Ovary (tissue), 9 donors: ENCODE measurements around the gene CLIC1. TPM values are rescaled to one million over a fixed set of nuclear protein-coding genes. Genes with fewer than 3 reads are reported as not detected.

Experiments used
- DNase-seq, 5 donors: peaks; one replicate each; pipeline ENCODE4 v3.0.0-alpha.2; 2019 to 2020
- H3K27ac ChIP-seq, 2 donors: fragments of 200-600 bp; one replicate each; pipeline versions ENCODE4 v1.5.1 to v1.8.0; 2019 to 2022
- H3K27me3 ChIP-seq: fragments of 200-600 bp; one replicate; pipeline ENCODE4 v1.8.0; 2022
- H3K36me3 ChIP-seq: fragments of 200-600 bp; sonication (generic); one replicate; pipeline ENCODE4 v1.5.1; 2019
- H3K4me1 ChIP-seq: one replicate; pipeline ENCODE4 v1.8.1; 2013; ENCODE audit warnings: mild to moderate bottlenecking, moderate library complexity; ENCODE audit not compliant: insufficient read depth
- H3K4me3 ChIP-seq: fragments of 200-600 bp; sonication (generic); one replicate; pipeline ENCODE4 v1.5.1; 2017
- H3K9me3 ChIP-seq, 2 donors: fragments of 200-600 bp in 1 of 2; sonication (generic) in 1 of 2; one replicate each; pipeline versions ENCODE4 v1.5.1 to v1.8.1; 2013 to 2019; ENCODE audit warnings: mild to moderate bottlenecking in 1 of 2, moderate library complexity in 1 of 2
- CTCF ChIP-seq, 3 donors: fragments of 450-650 bp in 2 of 3; fragments of 200-600 bp in 1 of 3; IDR thresholded peaks; one replicate each; pipeline versions ENCODE4 v1.5.1 to v1.8.0; 2016 to 2022; ENCODE audit warnings: antibody characterized with exemption in 3 of 3, mild to moderate bottlenecking in 1 of 3
- EP300 ChIP-seq: sonication (generic); formaldehyde crosslinking; IDR thresholded peaks from one replicate; pipeline ENCODE4 v1.6.1; 2017; ENCODE audit warnings: antibody characterized with exemption
- POLR2A ChIP-seq: fragments of 450-650 bp; IDR thresholded peaks from one replicate; pipeline ENCODE4 v1.6.1; 2017; ENCODE audit warnings: antibody characterized with exemption, mild to moderate bottlenecking, moderate library complexity
- WGBS, 3 donors: extraction: QIAGEN DNeasy Blood & Tissue Kit in 1 of 3; methylation state at CpG; one replicate each; pipeline versions ENCODE4 v1.1.5 to v1.1.7; 2013 to 2017; 5-methylcytosine and 5-hydroxymethylcytosine counted together
- intact Hi-C, 4 donors: fragments of 100-400 bp; cut with DNase I; formaldehyde crosslinking; loops; one replicate each; pipeline versions ENCODE4 v1.11.0 to v1.15.1; 2022 to 2023
- polyA plus RNA-seq, 2 donors: library from polyadenylated mRNA; stranded (reverse); fragments of 200-250 nt in 1 of 2; fragments of 350-450 nt in 1 of 2; fragmentation: Illumina TruSeq in 1 of 2; extraction: RNeasy Lipid Tissue Mini Kit (QIAGEN cat#74804) in 1 of 2; gene quantifications; one replicate each; pipeline ENCODE4 v1.2.3, GENCODE V29; 2013 to 2014
- total RNA-seq, 7 donors: library from RNA; depleted of rRNA in 2 of 7; stranded (reverse); fragments of >200 nt in 2 of 7; fragmentation: NEBNext Ultra II Directional in 3 of 7; extraction: Animal tissue kit (Norgen Biotek cat#: 25700) in 3 of 7; gene quantifications; one replicate each; pipeline versions ENCODE4 v1.1.0 to v1.2.4, GENCODE V29; 2016 to 2023
- donor health status: DM: no; HTN: no; CAD: no; lungs with moderate emphysema.
- donor health status: DM: no; HTN: no; CAD: no.
- donor health status: Bipolar disorder and iron deficiency.
- donor health status: DM: yes; HTN: yes; CAD: no.
- donor health status: DM: no; HTN: no; CAD: no.
- donor health status: DM: yes; HTN: yes; CAD: no.

Gene CLIC1
- total and polyA plus RNA-seq, 9 donors: 128 to 473 (median 185) TPM

- DNase-seq: no peak
- Histone ChIP-seq H3K36me3 (no peaks in the 10 kb centered on the region), H3K4me1 (peaks cover 3% of the 10 kb centered on the region), H3K27me3 (no peaks in the 10 kb centered on the region), H3K27ac (no peak overlapping the region), H3K9me3 (no peaks in the 10 kb centered on the region), H3K4me3 (no peak overlapping the region)
- WGBS, 3 donors: 91 to 95% (median 92%) methylated on average over 31 to 32 of the region's 32 CpGs
- TF ChIP-seq CTCF (IDR thresholded peaks at IDR 0.05) (no peak), EP300 (no peak), POLR2A (no peak)
- intact Hi-C loops: loop anchor here in 1 of 4 donors (5.0 kb wide), 1 partner anchor 40 kb away; the partner anchor contains the start of gene MSH5
Observed at GRCh38 chr6:31782126-31782855, 46.0 kb upstream of the CLIC1 start.

GRCh38 chr6:31781244-31782125, 45.2 kb upstream of the CLIC1 start:
- no peaks in the 10 kb centered on the region for H3K36me3 ChIP-seq
- no peaks in the 10 kb centered on the region for H3K27me3 ChIP-seq
- H3K4me1 ChIP-seq: peaks cover 11% of the 10 kb centered on the region
- WGBS, 3 donors: 92 to 95% (median 93%) methylated on average over 23 of the region's 23 CpGs
- H3K4me3 ChIP-seq: no peak overlapping the region
- TF ChIP-seq EP300 (no peak), POLR2A (no peak), CTCF (IDR thresholded peaks at IDR 0.05) (no peak)
- no peak for DNase-seq
- no peaks in the 10 kb centered on the region for H3K9me3 ChIP-seq
- intact Hi-C loops: loop anchor here in 1 of 4 donors (5.0 kb wide), 1 partner anchor 39 kb away; the partner anchor contains the start of gene MSH5
- no peak overlapping the region for H3K27ac ChIP-seq

GRCh38 chr6:31780507-31781243, 44.3 kb upstream of the CLIC1 start:
- intact Hi-C loops: loop anchor here in 1 of 4 donors (5.0 kb wide), 1 partner anchor 38 kb away; the partner anchor contains the start of gene MSH5
- Histone ChIP-seq H3K4me3 (no peak overlapping the region), H3K9me3 (no peaks in the 10 kb centered on the region), H3K27me3 (no peaks in the 10 kb centered on the region), H3K4me1 (peaks cover 11% of the 10 kb centered on the region), H3K36me3 (no peaks in the 10 kb centered on the region), H3K27ac (no peak overlapping the region)
- no peak for DNase-seq
- TF ChIP-seq EP300 (no peak), POLR2A (no peak), CTCF (IDR thresholded peaks at IDR 0.05) (no peak)
- 84 to 89% (median 87%) methylated on average over 20 of the region's 20 CpGs for WGBS, 3 donors

- 89 to 97% (median 92%) methylated on average over 10 of the region's 10 CpGs for WGBS, 3 donors
- Histone ChIP-seq H3K27me3 (no peaks in the 10 kb centered on the region), H3K27ac (no peak overlapping the region), H3K36me3 (no peaks in the 10 kb centered on the region), H3K4me3 (no peak overlapping the region), H3K9me3 (no peaks in the 10 kb centered on the region), H3K4me1 (peaks cover 11% of the 10 kb centered on the region)
- no peak for DNase-seq
- TF ChIP-seq EP300: no peak
- no peak for TF ChIP-seq CTCF (IDR thresholded peaks at IDR 0.05)
- TF ChIP-seq POLR2A: no peak
- intact Hi-C loops: loop anchor here in 1 of 4 donors (5.0 kb wide), 1 partner anchor 38 kb away; the partner anchor contains the start of gene MSH5
Observed at GRCh38 chr6:31779908-31780307, 43.6 kb upstream of the CLIC1 start.
